Erythroblast (primary cell): ENCODE results near the gene GTSF1L.
"Not testable (repeated sequence)": the region's sequence is repeated elsewhere in the genome, so short reads cannot be mapped to it uniquely, and the experiment has no call there.

ENCODE experiments used
- DNase-seq, 2 experiments: peaks; one replicate each; lab custom pipeline; 2025; lab: John Stamatoyannopoulos, UW
- GATA1 ChIP-seq: IDR thresholded peaks from 2 replicates; pipeline ENCODE4 v1.6.1; 2011; ENCODE audit warnings: low read depth, mild to moderate bottlenecking, control low read depth, low read length, moderate library complexity
- POLR2A ChIP-seq: IDR thresholded peaks from 2 replicates; pipeline ENCODE4 v1.6.1; 2011; ENCODE audit warnings: mild to moderate bottlenecking, low read length

GTSF1L gene

GRCh38 chr20:43726811-43727338 lies at the start of gene GTSF1L:
TSS of gene GTSF1L (minus strand) at chr20:43727002. CDS start at chr20:43726694, 308 bp downstream.
- DNase-seq = no peak
- TF ChIP-seq GATA1 = no peak
- TF ChIP-seq POLR2A = no peak

GRCh38 chr20:43774754-43775153 lies 48.0 kb upstream of the GTSF1L start:
- DNase-seq = no peak
- TF ChIP-seq POLR2A (no peak), GATA1 (no peak)

- DNase-seq = no peak
- TF ChIP-seq GATA1 (no peak), POLR2A (no peak)
Measured at GRCh38 chr20:43771503-43772190, 44.8 kb upstream of the GTSF1L start.

DNA sequence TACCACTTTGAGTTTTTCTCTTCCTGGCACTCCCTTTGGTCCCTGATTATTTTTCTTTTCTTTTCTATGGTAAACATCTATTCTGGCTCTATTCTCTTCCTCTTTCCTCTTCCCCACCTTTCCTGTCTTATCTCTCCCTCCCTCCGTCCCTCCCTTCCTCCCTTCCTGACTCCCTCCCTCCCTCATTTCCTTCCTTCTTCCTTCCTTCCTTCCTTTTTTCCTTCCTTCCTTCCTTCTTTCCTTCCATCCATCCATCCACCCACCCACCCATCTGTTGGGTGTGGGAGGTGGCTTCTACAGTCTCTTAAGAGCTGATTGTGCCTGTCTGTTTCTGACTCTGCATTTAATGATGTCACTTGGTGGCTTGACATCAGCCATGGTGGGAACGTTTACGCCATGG lies 43.5 kb upstream of the GTSF1L start:
- no peak for TF ChIP-seq POLR2A
- TF ChIP-seq GATA1 = no peak
- DNase-seq = no peak

DNA sequence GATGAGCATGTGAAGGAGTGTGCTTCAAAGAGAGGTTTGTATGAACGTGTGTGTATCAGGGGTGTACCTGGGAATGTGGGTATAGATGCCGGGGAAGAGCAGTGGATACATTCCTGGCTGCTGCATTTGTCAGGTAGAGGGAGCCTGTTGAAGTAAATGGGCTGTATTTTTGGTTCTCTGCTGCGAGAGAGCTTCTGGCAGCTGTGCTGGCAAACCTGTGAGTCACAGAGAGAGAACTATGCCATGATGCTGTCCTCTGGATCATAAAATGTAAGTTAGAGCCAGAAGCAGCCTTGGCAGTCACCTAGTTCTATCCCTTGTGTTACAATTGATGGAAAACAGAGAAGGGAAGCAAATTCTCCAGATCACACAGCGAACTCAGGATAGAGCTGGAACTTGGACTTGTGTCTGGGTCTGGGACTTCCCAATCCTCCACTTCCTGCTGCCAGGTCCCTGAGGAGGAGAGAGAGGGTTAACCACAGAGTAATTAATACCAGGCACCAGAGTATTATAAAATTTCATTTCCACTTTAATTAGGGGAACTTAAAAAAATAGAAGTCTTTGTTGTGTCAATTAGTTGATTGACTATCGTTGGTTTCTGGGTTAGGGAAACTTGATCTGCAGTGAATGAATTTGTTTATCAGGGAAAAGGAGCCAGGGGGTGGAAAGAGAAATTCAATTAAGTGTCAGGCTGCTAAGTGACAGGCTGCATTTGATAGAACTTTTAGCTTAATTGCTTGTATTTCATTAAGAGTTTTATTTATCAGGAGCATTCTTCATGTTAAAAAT lies 41.1 kb upstream of the GTSF1L start:
- no peak for TF ChIP-seq GATA1
- TF ChIP-seq POLR2A = no peak
- DNase-seq = no peak

GRCh38 chr20:43766917-43767316 lies 40.1 kb upstream of the GTSF1L start:
- no peak for DNase-seq
- TF ChIP-seq GATA1 (no peak), POLR2A (no peak)

- TF ChIP-seq GATA1 (no peak), POLR2A (no peak)
- DNase-seq = no peak
Measured at GRCh38 chr20:43766385-43766784, 39.6 kb upstream of the GTSF1L start.

GRCh38 chr20:43765916-43766315 lies 39.1 kb upstream of the GTSF1L start:
- TF ChIP-seq POLR2A (no peak), GATA1 (no peak)
- DNase-seq = no peak

DNA sequence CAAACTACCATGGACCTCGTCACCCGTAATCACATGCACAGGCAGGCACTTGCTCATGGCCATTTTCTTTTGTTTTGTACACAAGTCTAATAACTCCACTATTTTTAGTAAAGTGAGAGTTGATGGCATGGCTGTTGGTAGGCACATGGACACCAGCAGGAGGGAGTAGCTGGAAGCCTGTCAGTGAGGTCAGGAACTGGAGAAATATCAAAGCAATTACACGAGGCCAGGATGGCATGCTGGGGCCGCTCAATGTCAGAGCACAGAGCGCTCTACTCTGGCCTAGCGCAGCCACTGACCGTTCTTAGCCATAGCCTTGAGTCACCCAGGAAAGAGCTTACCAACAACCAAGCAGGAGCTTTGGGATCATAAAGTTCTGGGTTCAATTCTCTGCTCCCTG lies 36.1 kb upstream of the GTSF1L start:
- no peak for TF ChIP-seq GATA1
- DNase-seq = no peak

DNA sequence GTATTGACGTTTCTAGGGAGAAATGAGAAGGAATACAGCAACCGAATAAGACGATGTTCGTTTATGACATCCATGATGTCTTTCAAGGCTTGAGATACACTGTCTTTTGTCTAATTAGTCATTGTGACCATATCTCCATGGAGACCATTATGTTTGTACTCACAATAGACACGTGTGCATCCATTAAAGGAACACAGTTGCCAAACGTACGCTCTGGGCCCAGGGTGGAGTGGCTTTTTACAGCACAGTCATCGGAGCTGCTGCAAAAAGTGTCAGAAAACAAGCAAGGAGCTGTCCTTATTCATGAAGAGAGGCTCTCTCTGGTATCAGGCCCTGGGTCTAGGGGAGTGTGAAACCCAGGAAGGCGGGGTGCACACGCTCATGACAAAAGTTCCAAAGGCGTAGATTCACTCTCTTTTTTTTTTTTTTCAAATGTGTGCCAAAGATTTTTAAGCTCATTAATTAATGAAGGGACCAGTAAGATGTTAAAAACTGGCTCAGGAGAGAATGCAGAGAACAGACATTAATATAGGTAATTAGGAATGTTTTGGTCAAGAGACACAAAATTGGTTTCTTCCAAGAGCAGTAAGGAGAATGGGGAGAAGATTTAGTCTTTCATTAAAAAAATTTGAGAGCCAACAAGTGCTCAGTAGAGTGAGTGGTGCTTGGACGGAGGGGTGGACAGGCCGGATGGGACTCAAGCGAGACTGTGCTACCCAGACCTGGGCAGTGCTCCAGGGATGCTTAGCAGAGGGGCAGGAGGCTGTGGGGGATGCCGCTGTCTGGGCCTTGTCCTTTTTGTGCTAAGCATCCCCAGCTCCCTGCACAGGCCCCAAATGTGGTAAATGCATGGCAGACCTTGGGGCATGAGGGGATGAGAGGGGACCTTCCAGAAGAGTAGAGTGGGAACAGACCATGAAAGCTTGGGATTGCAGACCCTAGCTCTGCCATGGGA lies 34.9 kb upstream of the GTSF1L start:
- no peak for TF ChIP-seq POLR2A
- no peak for TF ChIP-seq GATA1
- DNase-seq = no peak

DNA sequence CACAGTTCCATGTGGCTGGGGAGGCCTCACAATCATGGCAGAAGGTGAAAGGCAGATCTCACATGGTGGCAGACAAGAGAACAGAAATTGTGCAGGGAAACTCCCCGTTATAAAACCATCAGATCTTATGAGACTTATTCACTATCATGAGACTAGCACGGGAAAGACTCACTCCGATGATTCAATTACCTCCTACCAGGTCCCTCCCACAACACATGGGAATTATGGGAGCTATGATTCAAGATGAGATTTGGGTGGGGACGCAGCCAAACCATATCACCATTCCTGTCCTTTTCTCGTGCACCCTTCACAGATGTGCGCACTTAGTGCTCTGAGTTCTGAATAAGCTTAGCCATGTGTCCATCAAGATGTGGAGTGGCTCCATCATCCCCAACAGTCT lies 31.1 kb upstream of the GTSF1L start:
- DNase-seq = not testable (repeated sequence)

- no peak for DNase-seq
- TF ChIP-seq GATA1 (no peak), POLR2A (no peak)
Measured at GRCh38 chr20:43755851-43756250, 29.0 kb upstream of the GTSF1L start.

GRCh38 chr20:43755390-43755789 lies 28.6 kb upstream of the GTSF1L start:
- DNase-seq = no peak
- TF ChIP-seq POLR2A = no peak
- TF ChIP-seq GATA1 = no peak

DNA sequence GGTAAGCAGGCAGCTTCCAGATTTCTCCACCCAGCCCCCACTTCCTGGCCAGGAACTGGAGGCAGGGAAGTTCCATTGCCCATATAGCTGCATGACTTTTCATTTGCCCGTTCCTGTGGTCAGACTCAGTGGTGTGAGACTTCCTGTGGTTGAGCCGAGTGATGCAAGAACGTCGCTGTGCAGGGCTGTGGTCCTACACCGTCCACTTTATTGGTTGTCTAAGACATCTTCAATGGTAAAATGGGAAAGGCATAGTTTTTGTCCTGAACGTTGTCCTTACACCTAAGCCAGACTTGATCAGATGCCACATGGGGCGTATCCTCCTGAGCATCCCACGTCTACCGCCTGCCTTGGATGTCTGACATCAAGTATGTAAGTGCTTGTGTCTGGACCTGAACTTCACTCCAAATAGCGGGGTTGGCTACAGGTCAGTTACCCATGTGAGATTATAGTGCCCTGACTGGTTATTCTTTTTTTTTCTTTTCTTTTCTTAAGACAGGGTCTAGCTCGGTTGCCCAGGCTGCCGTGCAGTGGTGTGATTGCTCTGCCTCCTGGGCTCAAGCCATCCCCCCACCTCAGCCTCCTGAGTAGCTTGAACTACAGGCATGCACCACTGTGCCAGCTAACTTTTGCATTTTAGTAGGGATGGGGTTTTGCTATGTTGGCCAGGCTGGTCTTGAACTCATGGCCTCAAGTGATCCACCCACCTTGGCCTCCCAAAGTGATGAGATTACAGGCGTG lies 25.9 kb upstream of the GTSF1L start:
- no peak for DNase-seq
- no peak for TF ChIP-seq GATA1
- TF ChIP-seq POLR2A = no peak

- no peak for DNase-seq
- no peak for TF ChIP-seq POLR2A
- TF ChIP-seq GATA1 = no peak
Measured at GRCh38 chr20:43752051-43752360, 25.2 kb upstream of the GTSF1L start.
